NCI-H345 treated with DMSO at 0.1 percent for 48 hours (cell line): ENCODE results near the gene GATAD2A.
"Not testable (repeated sequence)": the region's sequence is repeated elsewhere in the genome, so short reads cannot be mapped to it uniquely, and the experiment has no call there.

Experiments
- DNase-seq: peaks from one replicate; lab custom pipeline; 2025; ENCODE audit not compliant: unreplicated experiment; lab: John Stamatoyannopoulos, UW

Gene GATAD2A

GRCh38 chr19:19463348-19464117 lies 58.1 kb downstream of the GATAD2A start:
- no peak for DNase-seq

GRCh38 chr19:19464339-19465098 lies 59.0 kb downstream of the GATAD2A start:
- no peak for DNase-seq

DNA sequence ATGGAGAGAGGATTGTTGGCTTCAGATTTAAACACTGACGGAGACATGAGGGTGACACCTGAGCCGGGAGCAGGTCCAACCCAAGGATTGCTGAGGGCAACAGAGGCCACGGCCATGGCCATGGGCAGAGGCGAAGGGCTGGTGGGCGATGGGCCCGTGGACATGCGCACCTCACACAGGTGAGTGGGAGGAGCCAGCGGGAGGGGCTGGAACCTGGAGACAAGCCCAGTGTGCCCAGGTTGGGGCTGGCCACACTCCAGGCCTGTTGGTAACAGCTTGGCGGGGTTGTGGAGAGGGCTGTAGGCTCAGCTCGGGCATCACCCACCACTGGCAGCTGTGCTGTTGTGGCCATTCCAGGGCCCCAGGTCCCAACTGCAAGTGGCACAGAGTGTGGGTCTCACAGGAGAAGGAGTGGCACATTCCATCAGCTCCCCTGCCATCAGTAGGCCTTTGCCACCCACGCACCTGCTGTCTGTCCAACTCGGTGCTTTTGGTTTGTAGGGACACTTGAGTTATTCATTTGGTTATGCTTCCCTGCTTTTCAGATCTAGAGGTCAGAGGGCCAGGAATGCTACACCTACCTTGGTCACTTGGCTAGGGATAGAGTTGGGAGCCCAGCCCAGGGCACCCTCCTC lies 60.1 kb downstream of the GATAD2A start:
- no peak for DNase-seq

- DNase-seq = no peak
Measured at GRCh38 chr19:19466201-19466600, 60.7 kb downstream of the GATAD2A start.

GRCh38 chr19:19468424-19469050 lies 63.1 kb downstream of the GATAD2A start:
- no peak for DNase-seq

DNA sequence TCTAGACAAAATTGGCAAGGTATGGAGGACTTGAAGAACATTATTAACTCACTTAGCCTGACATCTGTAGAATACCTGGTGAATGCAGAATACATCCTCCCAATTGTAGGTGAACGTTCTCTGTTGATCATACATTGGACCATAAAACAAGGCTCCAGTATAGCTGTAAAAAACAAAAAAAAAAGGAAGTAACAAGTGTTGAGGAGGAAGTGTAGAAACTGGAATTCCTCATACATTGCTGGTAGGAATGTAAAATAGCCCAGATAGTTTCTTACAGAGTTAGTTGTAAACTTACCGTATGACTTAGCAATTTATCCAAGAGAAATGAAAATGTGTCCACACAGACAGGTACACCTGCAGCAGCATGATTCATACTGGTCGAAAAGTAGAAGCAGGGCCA lies 65.1 kb downstream of the GATAD2A start:
- no peak for DNase-seq

GRCh38 chr19:19471682-19472081 lies 66.2 kb downstream of the GATAD2A start:
- no peak for DNase-seq

- not testable (repeated sequence) for DNase-seq
Measured at GRCh38 chr19:19472106-19472505, 66.6 kb downstream of the GATAD2A start.

GRCh38 chr19:19475015-19475765 lies 69.7 kb downstream of the GATAD2A start:
- no peak for DNase-seq

DNA sequence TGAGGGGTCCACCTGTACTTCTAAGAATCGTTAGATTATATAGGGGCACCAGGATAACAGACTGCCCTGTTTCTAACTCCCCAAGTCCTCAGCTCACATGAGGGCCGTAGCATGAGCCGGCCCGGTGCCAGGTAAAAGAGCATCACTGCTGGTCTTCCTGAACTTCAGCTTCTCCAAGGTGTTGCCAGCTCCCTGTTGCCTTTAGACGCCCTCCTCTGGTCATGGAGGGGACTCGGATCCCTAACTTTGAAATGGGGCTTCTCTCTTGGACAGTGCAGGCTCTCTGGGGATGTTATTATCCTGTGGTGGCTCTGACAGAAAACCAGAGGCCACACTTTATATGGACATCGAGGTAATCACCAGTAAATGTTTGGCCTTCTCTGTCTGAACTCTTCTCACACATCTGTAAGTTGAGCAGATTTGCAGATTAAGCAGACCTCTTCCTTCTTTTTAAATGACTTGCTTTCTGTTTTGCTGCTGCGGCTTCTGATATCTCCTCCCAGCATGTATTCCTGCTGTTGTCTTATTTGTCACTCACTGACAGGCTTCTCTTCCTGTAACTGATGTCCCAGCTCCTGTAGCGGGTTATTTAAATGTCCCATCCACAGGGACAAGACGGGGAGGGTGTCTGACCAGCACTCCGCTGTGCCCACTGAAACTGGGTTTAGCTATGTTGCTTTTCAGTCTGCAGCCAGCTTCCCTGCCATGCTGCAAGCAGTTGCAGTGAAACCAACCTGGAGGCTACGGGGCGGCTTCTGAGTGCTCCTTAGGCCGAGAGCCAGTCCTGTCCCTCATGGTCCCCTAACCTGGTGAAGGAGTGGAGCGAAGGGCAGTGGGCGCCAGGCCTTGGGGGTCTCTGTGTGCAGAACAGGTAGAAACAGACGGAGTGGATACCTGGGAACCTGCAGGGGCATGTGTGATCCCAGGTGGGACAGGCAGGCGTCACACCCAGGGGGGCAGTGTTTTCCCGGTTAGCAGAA lies 70.7 kb downstream of the GATAD2A start:
- DNase-seq = no peak

- no peak for DNase-seq
Measured at GRCh38 chr19:19477705-19478383, 72.4 kb downstream of the GATAD2A start.

DNA sequence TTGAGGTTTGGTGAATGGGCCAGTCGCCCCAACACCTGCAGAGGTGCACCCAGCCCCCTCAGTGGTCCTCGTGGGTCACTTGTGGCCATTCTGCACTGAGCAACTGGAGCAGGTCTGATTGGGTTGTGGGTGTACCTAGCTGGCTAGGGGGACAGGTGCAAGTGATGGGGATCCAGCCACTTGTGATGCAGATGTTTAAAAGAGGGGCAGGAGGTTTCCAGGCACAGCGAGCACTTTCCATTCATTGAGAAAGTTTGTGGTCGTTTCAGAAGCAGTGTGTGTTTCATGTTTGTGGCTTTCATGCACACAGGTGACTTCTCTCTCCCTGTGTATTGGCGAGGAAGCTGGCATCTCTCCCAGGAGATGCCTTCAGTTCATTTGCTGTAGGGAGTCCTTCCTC lies 75.2 kb downstream of the GATAD2A start:
- DNase-seq = no peak

DNA sequence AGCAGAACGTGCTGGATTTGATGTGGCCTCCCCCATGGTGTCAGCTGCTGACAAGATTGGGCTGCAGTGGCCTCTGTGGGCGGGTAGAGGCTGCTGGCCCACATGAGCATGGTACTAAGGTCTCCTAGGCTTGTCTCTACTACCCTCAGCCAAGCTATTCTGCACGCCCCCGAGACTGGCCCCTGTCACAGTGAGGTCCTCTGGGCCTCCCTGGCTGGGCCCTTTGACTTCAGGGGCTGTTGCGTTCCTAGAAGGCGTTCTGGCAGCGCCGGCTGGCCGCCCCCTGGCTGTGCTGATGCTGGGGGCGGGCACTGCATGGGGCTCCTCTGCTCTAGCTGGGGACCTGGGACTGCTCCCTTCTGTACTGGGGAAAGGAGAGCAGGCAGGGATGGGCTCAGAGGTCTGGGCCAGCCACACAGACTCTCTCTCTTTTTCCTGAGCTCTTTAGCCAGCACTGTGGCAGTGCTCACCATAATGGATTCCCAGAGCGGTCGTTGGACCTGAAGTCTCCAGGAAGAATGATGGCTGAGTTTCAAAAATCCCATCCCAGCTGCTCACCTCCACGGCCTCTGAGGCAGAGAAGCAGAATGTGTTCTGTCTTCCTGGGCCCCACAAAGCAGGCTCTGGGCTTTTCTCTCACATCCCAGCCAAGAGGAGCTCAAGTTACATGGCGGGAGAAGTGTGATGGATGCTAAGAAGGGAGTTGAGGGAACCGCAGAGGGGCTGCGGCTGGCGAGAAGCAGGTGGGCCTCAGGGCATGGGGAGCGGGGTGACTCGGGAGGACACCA lies 77.5 kb downstream of the GATAD2A start:
- DNase-seq = no peak

- DNase-seq = no peak
Measured at GRCh38 chr19:19485161-19485997, 79.9 kb downstream of the GATAD2A start.

- no peak for DNase-seq
Measured at GRCh38 chr19:19485998-19486290, 80.5 kb downstream of the GATAD2A start.

GRCh38 chr19:19486343-19487076 lies 81.0 kb downstream of the GATAD2A start:
- DNase-seq = no peak
